Neural progenitor cell (in vitro differentiated cells): ENCODE results near the gene ICAM3.

Experiments
- EZH2 ChIP-seq: fragments of 200-600 bp; sonication (generic); IDR thresholded peaks from 2 replicates; pipeline ENCODE4 v1.6.1; 2017; ENCODE audit warnings: antibody characterized with exemption, mild to moderate bottlenecking, moderate library complexity
- EZH2phosphoT487 ChIP-seq: fragments of 200-600 bp; sonication (generic); IDR thresholded peaks from 2 replicates; pipeline ENCODE4 v1.6.1; 2017; ENCODE audit warnings: antibody characterized with exemption
- TF ChIP-seq, protein P1 (sequence below): fragments of 200-600 bp; sonication (generic); IDR thresholded peaks from 2 replicates; pipeline ENCODE4 v1.5.1; 2017; ENCODE audit warnings: antibody characterized with exemption, mild to moderate bottlenecking

DNA sequence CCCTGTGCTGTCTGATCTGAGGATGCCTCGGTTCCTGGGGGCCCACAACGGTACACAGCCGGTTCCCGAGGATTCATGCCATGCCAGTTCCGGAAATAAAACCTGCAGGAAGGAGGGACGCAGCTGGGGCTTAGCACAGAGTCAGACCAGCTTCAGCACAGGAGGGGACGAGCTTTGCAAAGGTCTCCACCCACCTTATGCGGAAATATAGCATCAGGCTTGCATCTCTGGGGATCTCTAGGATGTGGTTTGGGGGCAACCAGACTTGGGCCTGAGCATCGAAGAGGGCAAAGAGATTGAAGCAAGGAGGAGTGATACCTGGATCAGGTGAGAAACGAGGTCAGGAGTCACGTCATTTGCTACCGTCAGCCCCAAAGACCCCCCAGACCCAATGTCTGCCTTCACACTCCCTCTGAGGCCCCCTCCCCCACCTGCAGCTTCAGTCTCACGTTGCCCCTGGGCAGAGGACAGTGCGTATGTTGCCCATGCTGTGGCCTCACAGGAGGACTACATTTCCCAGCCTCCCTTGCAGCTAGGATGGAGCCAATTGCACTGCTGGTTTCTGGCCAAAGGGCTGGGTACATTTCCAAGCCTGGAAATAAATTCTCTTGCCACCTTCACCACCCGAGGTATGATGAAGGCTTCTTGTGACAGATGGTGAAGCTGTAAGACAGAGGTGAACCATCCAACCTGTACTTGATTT, 28.8 kb upstream of the ICAM3 start:
- TF ChIP-seq, protein P1, sequence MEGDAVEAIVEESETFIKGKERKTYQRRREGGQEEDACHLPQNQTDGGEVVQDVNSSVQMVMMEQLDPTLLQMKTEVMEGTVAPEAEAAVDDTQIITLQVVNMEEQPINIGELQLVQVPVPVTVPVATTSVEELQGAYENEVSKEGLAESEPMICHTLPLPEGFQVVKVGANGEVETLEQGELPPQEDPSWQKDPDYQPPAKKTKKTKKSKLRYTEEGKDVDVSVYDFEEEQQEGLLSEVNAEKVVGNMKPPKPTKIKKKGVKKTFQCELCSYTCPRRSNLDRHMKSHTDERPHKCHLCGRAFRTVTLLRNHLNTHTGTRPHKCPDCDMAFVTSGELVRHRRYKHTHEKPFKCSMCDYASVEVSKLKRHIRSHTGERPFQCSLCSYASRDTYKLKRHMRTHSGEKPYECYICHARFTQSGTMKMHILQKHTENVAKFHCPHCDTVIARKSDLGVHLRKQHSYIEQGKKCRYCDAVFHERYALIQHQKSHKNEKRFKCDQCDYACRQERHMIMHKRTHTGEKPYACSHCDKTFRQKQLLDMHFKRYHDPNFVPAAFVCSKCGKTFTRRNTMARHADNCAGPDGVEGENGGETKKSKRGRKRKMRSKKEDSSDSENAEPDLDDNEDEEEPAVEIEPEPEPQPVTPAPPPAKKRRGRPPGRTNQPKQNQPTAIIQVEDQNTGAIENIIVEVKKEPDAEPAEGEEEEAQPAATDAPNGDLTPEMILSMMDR: no peak
- TF ChIP-seq EZH2phosphoT487 (no peak), EZH2 (no peak)
